H1 (cell line): ENCODE measurements around the gene OPA3. TPM values are rescaled to one million over a fixed set of nuclear protein-coding genes. Genes with fewer than 3 reads are reported as not detected.

Experiments used
- CTCF ChIA-PET: fragments of 300-600 bp; sonication (Branson Sonifier 250); formaldehyde crosslinking; loops from one replicate; lab custom pipeline; 2021; ENCODE audit not compliant: partially characterized antibody; lab: Charles Lee
- POLR2A ChIA-PET: fragments of 300-600 bp; sonication (Branson Sonifier 250); formaldehyde crosslinking; loops from one replicate; lab custom pipeline; 2021; ENCODE audit warnings: inconsistent platforms; ENCODE audit not compliant: partially characterized antibody; lab: Charles Lee
- DNase-seq, 2 experiments: peaks; one replicate each; pipeline versions ENCODE4 v3.0.0 to v3.0.0-alpha.2; 2010 to 2022; ENCODE audit warnings: low spot score in 2 of 2, low read depth in 1 of 2, mixed read lengths in 1 of 2
- FAIRE-seq: peaks from 2 replicates; lab custom pipeline; 2011; peaks lifted over from hg19 to GRCh38; lab: Jason Lieb, UNC
- H2AFZ ChIP-seq: 2 replicates; pipeline ENCODE4 v1.8.1; 2012; ENCODE audit warnings: low read length, inconsistent platforms
- H2AK5ac ChIP-seq: 2 replicates; pipeline ENCODE4 v1.6.1; 2013; ENCODE audit warnings: low read depth, low read length
- H2BK120ac ChIP-seq: replicated peaks from 2 replicates; pipeline ENCODE3; 2013; ENCODE audit warnings: low read depth, low read length, inconsistent platforms
- H2BK12ac ChIP-seq: 2 replicates; pipeline ENCODE4 v1.6.1; 2013; ENCODE audit warnings: low read depth, low read length
- H2BK15ac ChIP-seq: 2 replicates; pipeline ENCODE4 v1.6.1; 2013; ENCODE audit warnings: low read length
- H2BK20ac ChIP-seq: 2 replicates; pipeline ENCODE4 v1.6.1; 2013; ENCODE audit warnings: low read length
- H2BK5ac ChIP-seq: 2 replicates; pipeline ENCODE4 v1.6.1; 2013; ENCODE audit warnings: low read depth, low read length
- H3K14ac ChIP-seq: 2 replicates; pipeline ENCODE4 v1.6.1; 2013; ENCODE audit warnings: inconsistent platforms; ENCODE audit not compliant: insufficient read length
- H3K18ac ChIP-seq: 2 replicates; pipeline ENCODE4 v1.6.1; 2013; ENCODE audit warnings: low read length; ENCODE audit errors: extremely low read depth
- H3K23ac ChIP-seq: 2 replicates; pipeline ENCODE4 v1.6.1; 2013; ENCODE audit warnings: inconsistent platforms; ENCODE audit not compliant: insufficient read length
- H3K23me2 ChIP-seq: 2 replicates; pipeline ENCODE4 v1.6.1; 2013; ENCODE audit warnings: low read depth, low read length
- H3K27ac ChIP-seq: 2 replicates; pipeline ENCODE4 v1.6.1; 2011; ENCODE audit warnings: low read depth, low read length, inconsistent platforms
- H3K27me3 ChIP-seq, 4 experiments: replicated peaks in 1 of 4; 1 replicate in 1 of 4; 2 replicates in 3 of 4; pipeline versions ENCODE4 v1.6.1 to v1.8.1; 2011 to 2013; ENCODE audit warnings: low read length in 3 of 4, mild to moderate bottlenecking in 3 of 4, inconsistent platforms in 2 of 4, mixed read lengths in 2 of 4, moderate library complexity in 1 of 4; ENCODE audit not compliant: control insufficient read depth in 3 of 4, insufficient read depth in 3 of 4; ENCODE audit errors: extremely low read depth in 1 of 4
- H3K36me3 ChIP-seq, 4 experiments: 2 replicates each; pipeline versions ENCODE4 v1.6.1 to v1.8.1; 2011 to 2013; ENCODE audit warnings: mild to moderate bottlenecking in 4 of 4, low read length in 3 of 4, moderate library complexity in 2 of 4, control low read depth in 1 of 4, inconsistent platforms in 1 of 4; ENCODE audit not compliant: insufficient read depth in 4 of 4, control insufficient read depth in 2 of 4
- H3K4ac ChIP-seq: replicated peaks from 2 replicates; pipeline ENCODE3; 2013; ENCODE audit warnings: low read length, low read depth, mixed read lengths, inconsistent platforms; ENCODE audit not compliant: insufficient read length
- H3K4me1 ChIP-seq, 4 experiments: replicated peaks in 1 of 4; 1 replicate in 1 of 4; 2 replicates in 3 of 4; pipeline versions ENCODE4 v1.6.1 to v1.8.1; 2011 to 2013; ENCODE audit warnings: low read length in 3 of 4, inconsistent platforms in 2 of 4, mixed read lengths in 1 of 4; ENCODE audit not compliant: insufficient read depth in 4 of 4, control insufficient read depth in 3 of 4
- H3K4me2 ChIP-seq, 2 experiments: 2 replicates each; pipeline versions ENCODE4 v1.6.1 to v1.8.1; 2011 to 2013; ENCODE audit warnings: low read depth in 2 of 2, low read length in 2 of 2, control low read depth in 1 of 2, inconsistent platforms in 1 of 2, mild to moderate bottlenecking in 1 of 2; ENCODE audit not compliant: insufficient read depth in 1 of 2
- H3K4me3 ChIP-seq, 4 experiments: fragments of 200-600, 300-600 bp in 1 of 4; sonication (generic), shearing (Covaris generic), sonication (Bioruptor Twin) in 1 of 4; 2 replicates each; pipeline versions ENCODE4 v1.5.1 to v1.8.1; 2011 to 2016; ENCODE audit warnings: low read length in 4 of 4, low read depth in 3 of 4, control low read depth in 2 of 4, inconsistent platforms in 2 of 4, mild to moderate bottlenecking in 2 of 4, mixed read lengths in 1 of 4, moderate library complexity in 1 of 4; ENCODE audit not compliant: insufficient read depth in 2 of 4; ENCODE audit errors: extremely low read depth in 1 of 4
- H3K56ac ChIP-seq: replicated peaks from 2 replicates; pipeline ENCODE3; 2013; ENCODE audit warnings: low read depth, mild to moderate bottlenecking, mixed read lengths, low read length, inconsistent platforms; ENCODE audit not compliant: insufficient read length
- H3K79me1 ChIP-seq: 2 replicates; pipeline ENCODE4 v1.6.1; 2013; ENCODE audit warnings: low read depth, low read length, control low read depth
- H3K79me2 ChIP-seq, 2 experiments: 2 replicates each; pipeline versions ENCODE4 v1.6.1 to v1.8.1; 2012 to 2013; ENCODE audit warnings: low read length in 2 of 2, mild to moderate bottlenecking in 2 of 2, inconsistent platforms in 1 of 2; ENCODE audit not compliant: insufficient read depth in 2 of 2, control insufficient read depth in 1 of 2
- H3K9ac ChIP-seq, 4 experiments: replicated peaks in 1 of 4; 1 replicate in 1 of 4; 2 replicates in 3 of 4; pipeline versions ENCODE4 v1.6.1 to v1.8.1; 2011 to 2013; ENCODE audit warnings: low read depth in 3 of 4, low read length in 3 of 4, control low read depth in 2 of 4, mild to moderate bottlenecking in 2 of 4, moderate library complexity in 2 of 4, inconsistent platforms in 1 of 4; ENCODE audit errors: extremely low read depth in 1 of 4
- H3K9me3 ChIP-seq, 2 experiments: 2 replicates each; pipeline versions ENCODE4 v1.6.1 to v1.8.1; 2012 to 2013; ENCODE audit warnings: mild to moderate bottlenecking in 2 of 2, moderate library complexity in 2 of 2, control low read depth in 1 of 2, inconsistent platforms in 1 of 2, low read depth in 1 of 2, low read length in 1 of 2, mixed read lengths in 1 of 2; ENCODE audit not compliant: insufficient read depth in 2 of 2
- H4K20me1 ChIP-seq, 2 experiments: replicated peaks in 1 of 2; 2 replicates each; pipeline versions ENCODE3 to v1.8.1; 2011 to 2013; ENCODE audit warnings: inconsistent platforms in 2 of 2, low read length in 2 of 2, mild to moderate bottlenecking in 1 of 2; ENCODE audit not compliant: insufficient read depth in 2 of 2, control insufficient read depth in 1 of 2
- H4K5ac ChIP-seq: 2 replicates; pipeline ENCODE4 v1.6.1; 2013; ENCODE audit warnings: low read length, low read depth, mixed read lengths, inconsistent platforms; ENCODE audit not compliant: insufficient read length
- H4K8ac ChIP-seq: 2 replicates; pipeline ENCODE4 v1.8.0; 2013; ENCODE audit warnings: mild to moderate bottlenecking, moderate library complexity, low read length, inconsistent platforms; ENCODE audit not compliant: insufficient read depth; ENCODE audit errors: extremely low read depth
- H4K91ac ChIP-seq: replicated peaks from 2 replicates; pipeline ENCODE3; 2013; ENCODE audit warnings: low read length, mixed read lengths, inconsistent platforms; ENCODE audit not compliant: insufficient read length
- ATF3 ChIP-seq: IDR thresholded peaks from 2 replicates; pipeline ENCODE4 v1.6.1; 2011; ENCODE audit warnings: low read depth, mild to moderate bottlenecking, low read length; ENCODE audit not compliant: insufficient read depth
- BRCA1 ChIP-seq: IDR thresholded peaks from 2 replicates; pipeline ENCODE4 v1.6.1; 2012; ENCODE audit warnings: low read depth, low read length, improper control_type of control experiment
- SIN3A ChIP-seq, 2 experiments: IDR thresholded peaks in 1 of 2; conservative IDR thresholded peaks in 1 of 2; 2 replicates each; pipeline ENCODE4 v1.6.1; 2011 to 2012; ENCODE audit warnings: low read length in 2 of 2, improper control_type of control experiment in 1 of 2, low read depth in 1 of 2, mild to moderate bottlenecking in 1 of 2
- SP1 ChIP-seq: IDR thresholded peaks from 2 replicates; pipeline ENCODE4 v1.6.1; 2011; ENCODE audit warnings: low read depth, low read length
- SP4 ChIP-seq: IDR thresholded peaks from 2 replicates; pipeline ENCODE4 v1.6.1; 2012; ENCODE audit warnings: low read length, inconsistent platforms
- SUZ12 ChIP-seq: fragments of 200-600 bp; sonication (generic); IDR thresholded peaks from 2 replicates; pipeline ENCODE4 v1.6.1; 2012; ENCODE audit warnings: mild to moderate bottlenecking, inconsistent platforms, low read length, moderate library complexity, mixed read lengths
- TEAD4 ChIP-seq: IDR thresholded peaks from 2 replicates; pipeline ENCODE4 v1.6.1; 2012; ENCODE audit warnings: low read depth, low read length, inconsistent platforms, mixed read lengths
- WGBS, 2 experiments: shearing (Covaris generic) in 1 of 2; methylation state at CpG; one replicate each; pipeline versions ENCODE4 v1.1.6 to v1.1.7; 2013 to 2015; ENCODE audit warnings: low lambda C conversion rate in 2 of 2, mixed read lengths in 2 of 2, inconsistent platforms in 1 of 2, low coverage in 1 of 2, missing lambda C conversion rate in 1 of 2; ENCODE audit not compliant: insufficient replicate concordance in 2 of 2, insufficient coverage in 1 of 2, insufficient read length in 1 of 2; ENCODE audit errors: extremely low coverage in 1 of 2, missing lambda C conversion rate in 1 of 2; 5-methylcytosine and 5-hydroxymethylcytosine counted together
- polyA plus RNA-seq, 7 experiments: library from polyadenylated mRNA; depleted of rRNA in 3 of 7; stranded (reverse) in 5 of 7; unstranded in 2 of 7; fragments of >200 nt in 5 of 7; fragments of 200-250 nt in 2 of 7; gene quantifications; 1 replicate in 5 of 7; 2 replicates in 1 of 7; 4 replicates in 1 of 7; pipeline versions ENCODE4 v1.2.1 to v1.2.3, GENCODE V29; 2011 to 2013; ENCODE audit warnings: missing spikeins in 2 of 7, mixed read lengths in 2 of 7
- total RNA-seq: library from RNA; stranded (reverse); fragmentation: NEBNext Ultra II Directional; extraction: Animal tissue kit (Norgen Biotek cat#: 25700); gene quantifications from 2 replicates; pipeline ENCODE4 v1.2.1, GENCODE V29; 2021
- TF ChIP-seq, protein P1 (sequence below): IDR thresholded peaks from 2 replicates; pipeline ENCODE4 v1.6.1; 2012; ENCODE audit warnings: inconsistent platforms
- TF ChIP-seq, protein P2 (sequence below): IDR thresholded peaks from 2 replicates; pipeline ENCODE4 v1.6.1; 2012; ENCODE audit warnings: low read length, inconsistent platforms

OPA3 gene
- total and polyA plus RNA-seq, 2 of the 8 experiments (the other 6 are each of a cell fraction or from before 2014, with no cell fraction given) = 12.5 to 14.5 TPM

GRCh38 chr19:45547211-45547770, 37.3 kb downstream of the OPA3 start:
- H3K18ac ChIP-seq = no peak overlapping the region
- no peak overlapping the region for H2BK20ac ChIP-seq
- no peak overlapping the region for H3K4ac ChIP-seq
- no peaks in the 10 kb centered on the region for H3K9me3 ChIP-seq
- H2BK12ac ChIP-seq = no peak overlapping the region
- H3K23ac ChIP-seq = no peak overlapping the region
- no peaks in the 10 kb centered on the region for H3K79me2 ChIP-seq
- CTCF ChIA-PET = interaction anchor here (0.7 to 4.7 kb wide), 4 partner anchors 9 to 24 kb away, joined by 3 to 37 read pairs (median 8); no protein-coding TSS in a partner anchor
- TF ChIP-seq TEAD4 (no peak), ATF3 (no peak), BRCA1 (no peak), SUZ12 (no peak), SP1 (no peak), SP4 (no peak), SIN3A (conservative IDR thresholded peaks at IDR 0.05 in 1 of 2, IDR thresholded peaks at IDR 0.05 in 1 of 2; ENCODE audit: low read depth in 1 of 2, low read length in 2 of 2) (no peak)
- TF ChIP-seq, protein P1, sequence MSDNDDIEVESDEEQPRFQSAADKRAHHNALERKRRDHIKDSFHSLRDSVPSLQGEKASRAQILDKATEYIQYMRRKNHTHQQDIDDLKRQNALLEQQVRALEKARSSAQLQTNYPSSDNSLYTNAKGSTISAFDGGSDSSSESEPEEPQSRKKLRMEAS = no peak
- TF ChIP-seq, protein P2, sequence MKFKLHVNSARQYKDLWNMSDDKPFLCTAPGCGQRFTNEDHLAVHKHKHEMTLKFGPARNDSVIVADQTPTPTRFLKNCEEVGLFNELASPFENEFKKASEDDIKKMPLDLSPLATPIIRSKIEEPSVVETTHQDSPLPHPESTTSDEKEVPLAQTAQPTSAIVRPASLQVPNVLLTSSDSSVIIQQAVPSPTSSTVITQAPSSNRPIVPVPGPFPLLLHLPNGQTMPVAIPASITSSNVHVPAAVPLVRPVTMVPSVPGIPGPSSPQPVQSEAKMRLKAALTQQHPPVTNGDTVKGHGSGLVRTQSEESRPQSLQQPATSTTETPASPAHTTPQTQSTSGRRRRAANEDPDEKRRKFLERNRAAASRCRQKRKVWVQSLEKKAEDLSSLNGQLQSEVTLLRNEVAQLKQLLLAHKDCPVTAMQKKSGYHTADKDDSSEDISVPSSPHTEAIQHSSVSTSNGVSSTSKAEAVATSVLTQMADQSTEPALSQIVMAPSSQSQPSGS = no peak
- no peak overlapping the region for H2AK5ac ChIP-seq
- no peak overlapping the region for H2AFZ ChIP-seq
- DNase-seq (no peak), FAIRE-seq (no peak)
- no peak overlapping the region for H3K14ac ChIP-seq
- no peak overlapping the region for H4K8ac ChIP-seq
- H4K91ac ChIP-seq = no peak overlapping the region
- H4K5ac ChIP-seq = no peak overlapping the region
- no peak overlapping the region for H2BK5ac ChIP-seq
- H3K79me1 ChIP-seq = no peaks in the 10 kb centered on the region
- no peak overlapping the region for H3K4me3 ChIP-seq
- H3K4me1 ChIP-seq = peaks cover 0 to 3% (median 0%) of the 10 kb centered on the region in 4 experiments; a peak in 2 of 7 replicates
- no peak overlapping the region for H3K9ac ChIP-seq
- no peak overlapping the region for H2BK120ac ChIP-seq
- H3K56ac ChIP-seq = no peak overlapping the region
- H4K20me1 ChIP-seq = no peaks in the 10 kb centered on the region
- H3K4me2 ChIP-seq = no peak overlapping the region
- H3K23me2 ChIP-seq = no peaks in the 10 kb centered on the region
- no peaks in the 10 kb centered on the region for H3K27me3 ChIP-seq
- POLR2A ChIA-PET = interaction anchor here (1.0 kb wide), 1 partner anchor 20 kb away, joined by 4 read pairs; no protein-coding TSS in a partner anchor
- H3K36me3 ChIP-seq = no peaks in the 10 kb centered on the region
- H3K27ac ChIP-seq = no peak overlapping the region
- H2BK15ac ChIP-seq = no peak overlapping the region
- 91% methylated on average over 9 of the region's 10 CpGs; no CpG with 5 or more reads in 1 of the 2 experiments for WGBS, 2 experiments
